NCI-H1930 (cell line): ENCODE measurements around the gene ZNF234.
A peak's percentile ranks its signal among the peaks of the same experiment; 100 is the strongest.
"Not testable (repeated sequence)": the region's sequence is repeated elsewhere in the genome, so short reads cannot be mapped to it uniquely, and the experiment has no call there.

Experiments used
- DNase-seq, 2 experiments: peaks; one replicate each; lab custom pipeline; 2025; lab: John Stamatoyannopoulos, UW

ZNF234 gene

GRCh38 chr19:44141191-44142058 is at the start of gene ZNF234:
ZNF234 (plus strand) TSS chr19:44141554; CDS start chr19:44144633, 3,079 bp downstream.
- peak; percentile 59 to 84 for DNase-seq

- no peak for DNase-seq
These were observed 49.2 kb upstream of the ZNF234 start for GRCh38 chr19:44092108-44092507.

GRCh38 chr19:44093931-44094765 is 47.2 kb upstream of the ZNF234 start, which contains the start of gene ZNF224:
ZNF224 (plus strand) TSS chr19:44094361; CDS start chr19:44097874, 3,513 bp downstream.
- peak; percentile 91 to 95 for DNase-seq

- no peak for DNase-seq
These were observed 33.6 kb upstream of the ZNF234 start for GRCh38 chr19:44107751-44108150.

- no peak for DNase-seq
These were observed 31.9 kb upstream of the ZNF234 start for GRCh38 chr19:44109458-44109857.

GRCh38 chr19:44111910-44112463 is 29.4 kb upstream of the ZNF234 start:
- DNase-seq, result peak; percentile 49 to 61

- no peak for DNase-seq
These were observed 28.6 kb upstream of the ZNF234 start for GRCh38 chr19:44112802-44113137.

GRCh38 chr19:44113138-44113783 is 28.1 kb upstream of the ZNF234 start, which contains the start of gene ZNF225:
ZNF225 (plus strand) TSS chr19:44113399; CDS start chr19:44115828, 2,429 bp downstream.
- DNase-seq, result peak; percentile 99

- no peak for DNase-seq
These were observed 27.5 kb upstream of the ZNF234 start for GRCh38 chr19:44113784-44114390.

- not testable (repeated sequence) for DNase-seq
These were observed 20.2 kb upstream of the ZNF234 start for GRCh38 chr19:44121162-44121561.

- DNase-seq, result no peak
These were observed 9.4 kb upstream of the ZNF234 start for GRCh38 chr19:44131955-44132354.

GRCh38 chr19:44142059-44142433 is 692 bp downstream of the ZNF234 start:
- no peak for DNase-seq

- DNase-seq, result no peak
These were observed 8.4 kb downstream of the ZNF234 start for GRCh38 chr19:44149776-44150175.

GRCh38 chr19:44151491-44151890 is 10.1 kb downstream of the ZNF234 start:
- DNase-seq, result no peak

GRCh38 chr19:44156475-44156874 is 15.1 kb downstream of the ZNF234 start:
- no peak for DNase-seq

GRCh38 chr19:44163789-44164188 is 22.4 kb downstream of the ZNF234 start:
- no peak for DNase-seq

GRCh38 chr19:44164327-44164672 is 22.9 kb downstream of the ZNF234 start:
- no peak for DNase-seq

- peak; percentile 97 for DNase-seq
These were observed 23.5 kb downstream of the ZNF234 start, which contains the start of gene ZNF226 for GRCh38 chr19:44164673-44165512. ZNF226 (plus strand) TSS chr19:44165100; CDS start chr19:44170081, 4,981 bp downstream.

- DNase-seq, result not testable (repeated sequence)
These were observed 29.3 kb downstream of the ZNF234 start for GRCh38 chr19:44170660-44171059.

GRCh38 chr19:44176590-44176989 is 35.2 kb downstream of the ZNF234 start:
- DNase-seq, result no peak

GRCh38 chr19:44180968-44181367 is 39.6 kb downstream of the ZNF234 start:
- no peak for DNase-seq
